H9 (cell line): ENCODE data around the gene CFAP119. TPM values are rescaled to one million over a fixed set of nuclear protein-coding genes. Genes with fewer than 3 reads are reported as not detected.

Experiments used
- DNase-seq: peaks from one replicate; pipeline ENCODE4 v3.0.0-alpha.2; 2017
- H2AFZ ChIP-seq: one replicate; pipeline ENCODE4 v1.6.1; 2013; ENCODE audit warnings: mild to moderate bottlenecking, low read length, control low read depth, moderate library complexity
- H2AK5ac ChIP-seq: 2 replicates; pipeline ENCODE4 v1.6.1; 2013; ENCODE audit warnings: low read length, control low read depth, mixed read lengths; ENCODE audit not compliant: insufficient read length
- H2BK120ac ChIP-seq: one replicate; pipeline ENCODE4 v1.6.1; 2013; ENCODE audit warnings: low read depth, mild to moderate bottlenecking, low read length, control low read depth, inconsistent platforms; ENCODE audit not compliant: poor library complexity, severe bottlenecking
- H2BK12ac ChIP-seq: 2 replicates; pipeline ENCODE4 v1.6.1; 2013; ENCODE audit warnings: low read length, control low read depth, mixed read lengths, low read depth; ENCODE audit not compliant: insufficient read length
- H2BK15ac ChIP-seq: 2 replicates; pipeline ENCODE4 v1.6.1; 2013; ENCODE audit warnings: low read depth, low read length, control low read depth
- H2BK20ac ChIP-seq: one replicate; pipeline ENCODE4 v1.6.1; 2013; ENCODE audit warnings: low read depth, mild to moderate bottlenecking, low read length, control low read depth, inconsistent platforms; ENCODE audit not compliant: poor library complexity, severe bottlenecking
- H2BK5ac ChIP-seq: 2 replicates; pipeline ENCODE4 v1.6.1; 2013; ENCODE audit warnings: low read length, control low read depth, mixed read lengths; ENCODE audit not compliant: insufficient read length
- H3K14ac ChIP-seq: 2 replicates; pipeline ENCODE4 v1.6.1; 2013; ENCODE audit warnings: low read length, control low read depth; ENCODE audit not compliant: insufficient read depth
- H3K18ac ChIP-seq: 2 replicates; pipeline ENCODE4 v1.6.1; 2013; ENCODE audit warnings: low read depth, mild to moderate bottlenecking, mixed read lengths, low read length, control low read depth; ENCODE audit not compliant: insufficient read length
- H3K23ac ChIP-seq: 2 replicates; pipeline ENCODE4 v1.6.1; 2013; ENCODE audit warnings: low read length, control low read depth, mixed read lengths, low read depth; ENCODE audit not compliant: insufficient read length
- H3K23me2 ChIP-seq: 2 replicates; pipeline ENCODE4 v1.6.1; 2013; ENCODE audit warnings: low read depth, mild to moderate bottlenecking, mixed read lengths, low read length, control low read depth; ENCODE audit not compliant: insufficient read length, poor library complexity, severe bottlenecking
- H3K27ac ChIP-seq: 2 replicates; pipeline ENCODE4 v1.5.1; 2013; ENCODE audit warnings: low read length, control low read depth, mixed read lengths, low read depth; ENCODE audit not compliant: insufficient read length
- H3K27me3 ChIP-seq: 2 replicates; pipeline ENCODE4 v1.6.1; 2013; ENCODE audit warnings: low read length, control low read depth, inconsistent platforms; ENCODE audit not compliant: insufficient read depth
- H3K4ac ChIP-seq: 2 replicates; pipeline ENCODE4 v1.6.1; 2013; ENCODE audit warnings: low read depth, mild to moderate bottlenecking, control low read depth, inconsistent platforms, low read length, moderate library complexity
- H3K4me1 ChIP-seq: 2 replicates; pipeline ENCODE4 v1.6.1; 2013; ENCODE audit warnings: low read length, control low read depth, inconsistent platforms; ENCODE audit not compliant: insufficient read depth
- H3K4me2 ChIP-seq: 2 replicates; pipeline ENCODE4 v1.6.1; 2013; ENCODE audit warnings: low read length, control low read depth, mixed read lengths; ENCODE audit not compliant: insufficient read length, insufficient read depth
- H3K56ac ChIP-seq: 2 replicates; pipeline ENCODE4 v1.6.1; 2013; ENCODE audit warnings: low read depth, mild to moderate bottlenecking, mixed read lengths, low read length, control low read depth; ENCODE audit not compliant: insufficient read length
- H3K79me1 ChIP-seq: 2 replicates; pipeline ENCODE4 v1.6.1; 2013; ENCODE audit warnings: low read depth, mild to moderate bottlenecking, moderate library complexity, low read length, control low read depth, inconsistent platforms; ENCODE audit not compliant: insufficient read depth, poor library complexity, severe bottlenecking
- H3K79me2 ChIP-seq: 2 replicates; pipeline ENCODE4 v1.6.1; 2013; ENCODE audit warnings: low read length, control low read depth, inconsistent platforms; ENCODE audit not compliant: insufficient read depth
- H3K9ac ChIP-seq: 2 replicates; pipeline ENCODE4 v1.6.1; 2013; ENCODE audit warnings: low read length, control low read depth, mixed read lengths; ENCODE audit not compliant: insufficient read length; ENCODE audit errors: extremely low read depth
- H3K9me3 ChIP-seq: one replicate; pipeline ENCODE4 v1.6.1; 2013; ENCODE audit warnings: low read depth, low read length, inconsistent platforms; ENCODE audit not compliant: control insufficient read depth
- H3T11ph ChIP-seq: one replicate; pipeline ENCODE4 v1.6.1; 2013; ENCODE audit warnings: mild to moderate bottlenecking, low read length, control low read depth, inconsistent platforms
- H4K20me1 ChIP-seq: one replicate; pipeline ENCODE4 v1.6.1; 2013; ENCODE audit not compliant: control insufficient read depth, insufficient read length, insufficient read depth
- H4K5ac ChIP-seq: 2 replicates; pipeline ENCODE4 v1.6.1; 2013; ENCODE audit warnings: low read depth, mild to moderate bottlenecking, mixed read lengths, low read length, control low read depth; ENCODE audit not compliant: insufficient read length
- H4K8ac ChIP-seq: replicated peaks from 2 replicates; pipeline ENCODE4 v1.6.1; 2013; ENCODE audit warnings: low read length, control low read depth, mixed read lengths, low read depth; ENCODE audit not compliant: insufficient read length
- H4K91ac ChIP-seq: 2 replicates; pipeline ENCODE4 v1.6.1; 2013; ENCODE audit warnings: low read depth, mild to moderate bottlenecking, moderate library complexity, mixed read lengths, low read length, control low read depth; ENCODE audit not compliant: insufficient read length
- H3K27ac Mint-ChIP-seq, 3 experiments: 2 replicates in 2 of 3; 3 replicates in 1 of 3; pipeline ENCODE4 v1.8.0; 2020 to 2021; ENCODE audit warnings: mixed read lengths in 3 of 3, mild to moderate bottlenecking in 1 of 3, moderate library complexity in 1 of 3
- H3K27me3 Mint-ChIP-seq: 2 replicates; pipeline ENCODE4 v1.8.0; 2021; ENCODE audit warnings: low read depth, mild to moderate bottlenecking, moderate library complexity, mixed read lengths
- H3K36me3 Mint-ChIP-seq, 3 experiments: 2 replicates in 2 of 3; 3 replicates in 1 of 3; pipeline ENCODE4 v1.8.0; 2020 to 2021; ENCODE audit warnings: low read depth in 3 of 3, mixed read lengths in 3 of 3; ENCODE audit not compliant: insufficient read depth in 1 of 3
- H3K4me1 Mint-ChIP-seq, 2 experiments: 2 replicates each; pipeline ENCODE4 v1.8.0; 2020; ENCODE audit warnings: mixed read lengths in 2 of 2
- H3K4me3 Mint-ChIP-seq, 2 experiments: 2 replicates in 1 of 2; 3 replicates in 1 of 2; pipeline ENCODE4 v1.8.0; 2020 to 2021; ENCODE audit warnings: mild to moderate bottlenecking in 2 of 2, mixed read lengths in 2 of 2, moderate library complexity in 1 of 2
- H3K9me3 Mint-ChIP-seq, 2 experiments: 2 replicates in 1 of 2; 3 replicates in 1 of 2; pipeline ENCODE4 v1.8.0; 2020; ENCODE audit warnings: mild to moderate bottlenecking in 2 of 2, mixed read lengths in 2 of 2, moderate library complexity in 1 of 2
- CTCF ChIP-seq: fragments of 200-600 bp; sonication (generic); conservative IDR thresholded peaks from 3 replicates; pipeline ENCODE4 v1.8.0; 2021; ENCODE audit warnings: antibody characterized with exemption, mild to moderate bottlenecking
- WGBS: extraction: QIAGEN DNeasy Blood & Tissue Kit; methylation state at CpG from one replicate; pipeline ENCODE4 v1.1.7; 2013; ENCODE audit warnings: missing lambda C conversion rate, low lambda C conversion rate, mixed read lengths; ENCODE audit not compliant: insufficient read length; ENCODE audit errors: extremely low coverage; 5-methylcytosine and 5-hydroxymethylcytosine counted together
- total RNA-seq: library from RNA; stranded (reverse); gene quantifications from 2 replicates; pipeline ENCODE4 v1.2.1, GENCODE V29; 2021

Gene CFAP119
- total RNA-seq, 1 experiment from 2014 or later: 5.4 TPM

GRCh38 chr16:30748634-30749445 is 13.0 kb downstream of the CFAP119 start:
- DNase-seq: peak; percentile 57
- Histone ChIP-seq H3K9ac (peak overlapping the region; percentile 72), H3K4ac (no peak overlapping the region), H3K23ac (no peak overlapping the region), H3K56ac (no peak overlapping the region), H3K79me1 (peaks cover 2% of the 10 kb centered on the region), H3K27me3 (no peaks in the 10 kb centered on the region), H2AFZ (no peak overlapping the region), H2BK5ac (no peak overlapping the region), H2BK120ac (no peak overlapping the region), H3K79me2 (peaks cover 4% of the 10 kb centered on the region; the same call in 1 of the 2 replicates), H2BK12ac (no peak overlapping the region), H3T11ph (no peak overlapping the region), H2BK15ac (no peak overlapping the region), H3K14ac (no peak overlapping the region), H3K18ac (no peak overlapping the region), H4K91ac (no peak overlapping the region), H3K23me2 (peaks cover 5% of the 10 kb centered on the region), H4K5ac (no peak overlapping the region), H2AK5ac (no peak overlapping the region), H3K27ac (no peak overlapping the region), H3K9me3 (no peaks in the 10 kb centered on the region), H4K20me1 (no peaks in the 10 kb centered on the region), H3K4me2 (peak overlapping the region; percentile 33), H3K4me1 (no peaks in the 10 kb centered on the region), H4K8ac (no peak overlapping the region), H2BK20ac (no peak overlapping the region)
- Mint-ChIP-seq H3K36me3 (peaks cover 6 to 46% (median 28%) of the 10 kb centered on the region in 3 experiments; a peak in 6 of 7 replicates), H3K27ac (peak overlapping the region; percentile 94 to 98 (median 96); a peak in 6 of 7 replicates), H3K4me3 (peak overlapping the region; percentile 97), H3K27me3 (no peaks in the 10 kb centered on the region), H3K4me1 (peaks cover 7 to 16% of the 10 kb centered on the region in 2 experiments), H3K9me3 (peaks cover 0 to 1% of the 10 kb centered on the region in 2 experiments; a peak in 1 of 5 replicates)
- TF ChIP-seq CTCF: no peak
- no CpG with 5 or more reads among the region's 36 CpGs for WGBS
